ENCODE results near the gene IMP3. TPM values are rescaled to one million over a fixed set of nuclear protein-coding genes. Genes with fewer than 3 reads are reported as not detected.
A peak's percentile ranks its signal among the peaks of the same experiment; 100 is the strongest.
"Not testable (repeated sequence)": the region's sequence is repeated elsewhere in the genome, so short reads cannot be mapped to it uniquely, and the experiment has no call there.

The IMP3 gene
- total and polyA plus RNA-seq, 2 experiments from 2014 or later = 105 to 116 TPM

- TF ChIP-seq CTCF (IDR thresholded peaks at IDR 0.05; ENCODE audit: low read depth, low read length) = no peak
- H3K36me3 ChIP-seq = no peaks in the 10 kb centered on the region
Observed at GRCh38 chr15:75680007-75680789, 40.2 kb upstream of the IMP3 start.

GRCh38 chr15:75678324-75678690 is 38.3 kb upstream of the IMP3 start:
- H3K4me3 ChIP-seq; DNase-seq (ENCODE audit: low read depth in 1 of 2, low spot score in 1 of 2); H3K27me3 ChIP-seq; H3K27ac ChIP-seq; H3K36me3 ChIP-seq; H3K9me3 ChIP-seq (ENCODE audit: low read depth): not testable (repeated sequence)
- peaks cover 20% of the 10 kb centered on the region for H3K4me1 ChIP-seq (ENCODE audit: low read depth)

More at GRCh38 chr15:75680007-75680789, 40.2 kb upstream of the IMP3 start:
- Histone ChIP-seq H3K9me3 (ENCODE audit: low read depth) (no peaks in the 10 kb centered on the region), H3K4me1 (ENCODE audit: low read depth) (peaks cover 4% of the 10 kb centered on the region), H3K4me3 (no peak overlapping the region), H3K27ac (no peak overlapping the region), H3K27me3 (no peaks in the 10 kb centered on the region)
- DNase-seq (ENCODE audit: low read depth in 1 of 2, low spot score in 1 of 2) = no peak

- Histone ChIP-seq H3K36me3 (no peaks in the 10 kb centered on the region), H3K9me3 (ENCODE audit: low read depth) (no peaks in the 10 kb centered on the region), H3K27ac (no peak overlapping the region), H3K27me3 (no peaks in the 10 kb centered on the region), H3K4me3 (no peak overlapping the region), H3K4me1 (ENCODE audit: low read depth) (peaks cover 26% of the 10 kb centered on the region)
- TF ChIP-seq CTCF (IDR thresholded peaks at IDR 0.05; ENCODE audit: low read depth, low read length) = no peak
- DNase-seq (ENCODE audit: low read depth in 1 of 2, low spot score in 1 of 2) = no peak
Observed at GRCh38 chr15:75677465-75678323, 37.7 kb upstream of the IMP3 start.

GRCh38 chr15:75676688-75677464 is 36.9 kb upstream of the IMP3 start:
- Histone ChIP-seq H3K4me1 (ENCODE audit: low read depth) (peaks cover 32% of the 10 kb centered on the region), H3K36me3 (no peaks in the 10 kb centered on the region), H3K27me3 (no peaks in the 10 kb centered on the region), H3K4me3 (no peak overlapping the region), H3K9me3 (ENCODE audit: low read depth) (no peaks in the 10 kb centered on the region), H3K27ac (no peak overlapping the region)
- no peak for TF ChIP-seq CTCF (IDR thresholded peaks at IDR 0.05; ENCODE audit: low read depth, low read length)
- DNase-seq (ENCODE audit: low read depth in 1 of 2, low spot score in 1 of 2) = no peak

GRCh38 chr15:75675579-75676404 is 35.8 kb upstream of the IMP3 start:
- no peaks in the 10 kb centered on the region for H3K27me3 ChIP-seq
- DNase-seq (ENCODE audit: low read depth in 1 of 2, low spot score in 1 of 2) = no peak
- H3K9me3 ChIP-seq (ENCODE audit: low read depth) = no peaks in the 10 kb centered on the region
- peaks cover 32% of the 10 kb centered on the region for H3K4me1 ChIP-seq (ENCODE audit: low read depth)
- H3K27ac ChIP-seq = peak overlapping the region; percentile 96
- TF ChIP-seq CTCF (IDR thresholded peaks at IDR 0.05; ENCODE audit: low read depth, low read length) = no peak
- H3K36me3 ChIP-seq = no peaks in the 10 kb centered on the region
- no peak overlapping the region for H3K4me3 ChIP-seq

Measured in cardiac muscle cell (in vitro differentiated cells and primary cell).